Natural killer cell (primary cell): Measurements from ENCODE around the gene GPR146. TPM values are rescaled to one million over a fixed set of nuclear protein-coding genes. Genes with fewer than 3 reads are reported as not detected.
A peak's percentile ranks its signal among the peaks of the same experiment; 100 is the strongest.

Experiments
- ATAC-seq, 3 donors: fragments of 150-1000 bp in 2 of 3; fragments of 200-7000 bp in 1 of 3; cut with Tn5 transposase; 1 replicate in 1 of 3; 2 replicates in 2 of 3; pipeline ENCODE4 v1.10.0; 2021; ENCODE audit warnings: mild to moderate bottlenecking in 2 of 3, moderate library complexity in 2 of 3
- DNase-seq, 2 donors: peaks; one replicate each; pipeline versions ENCODE4 v3.0.0 to v3.0.0-alpha.2; 2013 to 2021; ENCODE audit warnings: mixed read lengths in 1 of 2
- H3K27ac ChIP-seq: one replicate; pipeline ENCODE4 v1.5.1; 2013; ENCODE audit warnings: mild to moderate bottlenecking, low read length
- H3K27me3 ChIP-seq: one replicate; pipeline ENCODE4 v1.6.1; 2013; ENCODE audit warnings: low read length; ENCODE audit not compliant: control insufficient read depth, insufficient read depth
- H3K36me3 ChIP-seq: one replicate; pipeline ENCODE4 v1.6.1; 2013; ENCODE audit warnings: low read length; ENCODE audit not compliant: control insufficient read depth, insufficient read depth
- H3K4me1 ChIP-seq: one replicate; pipeline ENCODE4 v1.6.1; 2013; ENCODE audit warnings: low read length; ENCODE audit not compliant: control insufficient read depth, insufficient read depth
- H3K4me3 ChIP-seq: one replicate; pipeline ENCODE4 v1.5.1; 2013; ENCODE audit warnings: low read length
- H3K9me3 ChIP-seq: one replicate; pipeline ENCODE4 v1.6.1; 2013; ENCODE audit warnings: low read length; ENCODE audit not compliant: control insufficient read depth, insufficient read depth
- H3K27ac Mint-ChIP-seq, 2 donors: one replicate each; pipeline ENCODE4 v1.8.0; 2022; ENCODE audit warnings: mild to moderate bottlenecking in 2 of 2, mixed read lengths in 2 of 2, moderate library complexity in 1 of 2
- H3K27me3 Mint-ChIP-seq, 2 donors: one replicate each; pipeline ENCODE4 v1.8.0; 2022; ENCODE audit warnings: low read depth in 2 of 2, mixed read lengths in 2 of 2
- H3K36me3 Mint-ChIP-seq: one replicate; pipeline ENCODE4 v1.8.0; 2022; ENCODE audit warnings: mixed read lengths
- H3K4me1 Mint-ChIP-seq, 2 donors: one replicate each; pipeline ENCODE4 v1.8.0; 2022; ENCODE audit warnings: mixed read lengths in 2 of 2
- H3K4me3 Mint-ChIP-seq: one replicate; pipeline ENCODE4 v1.8.0; 2022; ENCODE audit warnings: mild to moderate bottlenecking, moderate library complexity, mixed read lengths
- H3K9me3 Mint-ChIP-seq, 2 donors: one replicate each; pipeline ENCODE4 v1.8.0; 2022; ENCODE audit warnings: mixed read lengths in 2 of 2
- CTCF ChIP-seq: fragments of 200-600 bp; IDR thresholded peaks from one replicate; pipeline ENCODE4 v1.8.0; 2022; ENCODE audit warnings: antibody characterized with exemption
- WGBS: methylation state at CpG from one replicate; pipeline ENCODE4 v1.1.7; 2013; ENCODE audit warnings: missing lambda C conversion rate; ENCODE audit not compliant: insufficient coverage; 5-methylcytosine and 5-hydroxymethylcytosine counted together
- intact Hi-C: fragments of 100-400 bp; cut with micrococcal nuclease; formaldehyde crosslinking; loops from one replicate; pipeline ENCODE4 v1.14.2; 2022
- total RNA-seq, 4 donors: library from RNA; stranded (reverse); fragments of 120-200 nt in 1 of 4; gene quantifications; one replicate each; pipeline versions ENCODE4 v1.2.3 to v1.2.4, GENCODE V29; 2013 to 2022

GPR146 gene
- total RNA-seq, 3 donors from 2014 or later (not counting 1 experiment from before 2014, with no cell fraction given): 2.3 to 4.5 (median 2.5) TPM

DNA sequence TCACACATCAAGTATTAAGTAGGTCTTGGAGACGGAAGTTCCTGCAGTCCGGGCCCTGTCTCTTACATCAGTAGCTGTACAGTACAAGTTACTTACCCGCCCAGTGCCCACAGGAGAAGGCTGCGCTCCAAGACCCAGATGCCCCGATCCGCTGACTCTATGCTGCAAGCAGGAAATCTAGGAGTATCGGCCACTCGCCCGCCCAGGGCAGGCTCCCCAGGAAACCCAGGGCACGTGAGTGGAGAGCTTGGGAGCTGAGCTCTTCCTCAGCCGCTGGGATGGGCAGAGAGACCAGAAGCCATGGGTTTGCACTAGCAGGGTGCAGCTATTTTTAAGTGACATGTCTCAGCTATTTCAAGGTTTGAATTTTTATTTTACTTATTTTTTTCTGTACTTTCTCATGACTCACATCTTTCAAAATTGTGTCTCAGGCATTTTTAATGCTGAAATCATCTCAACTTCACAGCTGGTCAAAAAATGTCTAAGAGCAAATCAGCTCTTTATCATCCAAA, 41.6 kb downstream of the GPR146 start:
- Histone ChIP-seq H3K4me1 (peaks cover 12% of the 10 kb centered on the region), H3K27ac (no peak overlapping the region), H3K27me3 (no peaks in the 10 kb centered on the region), H3K4me3 (no peak overlapping the region), H3K9me3 (no peaks in the 10 kb centered on the region), H3K36me3 (no peaks in the 10 kb centered on the region)
- H3K9me3 Mint-ChIP-seq: no peaks in the 10 kb centered on the region
- no peak for TF ChIP-seq CTCF
- no peaks in the 10 kb centered on the region for H3K36me3 Mint-ChIP-seq
- WGBS: 93% methylated on average over 11 of the region's 11 CpGs
- no peak for DNase-seq
- intact Hi-C loops: no loop called here
- no peak overlapping the region for H3K27ac Mint-ChIP-seq
- H3K4me3 Mint-ChIP-seq: no peak overlapping the region
- no peak for ATAC-seq
- no peaks in the 10 kb centered on the region for H3K27me3 Mint-ChIP-seq
- peaks cover 8 to 12% of the 10 kb centered on the region in 2 donors for H3K4me1 Mint-ChIP-seq

GRCh38 chr7:1086588-1087464, 42.5 kb downstream of the GPR146 start:
- intact Hi-C loops: loop anchor here (1.0 kb wide), 2 partner anchors 83 to 89 kb away; no protein-coding TSS in a partner anchor
- H3K9me3 ChIP-seq: no peaks in the 10 kb centered on the region
- H3K27ac ChIP-seq: peak overlapping the region; percentile 56
- H3K36me3 ChIP-seq: no peaks in the 10 kb centered on the region
- DNase-seq (peak; percentile 72 to 80), ATAC-seq (peak; percentile 78 to 89 (median 85))
- H3K4me1 ChIP-seq: peaks cover 12% of the 10 kb centered on the region
- H3K9me3 Mint-ChIP-seq: no peaks in the 10 kb centered on the region
- H3K36me3 Mint-ChIP-seq: no peaks in the 10 kb centered on the region
- H3K4me3 ChIP-seq: peak overlapping the region; percentile 9
- TF ChIP-seq CTCF: peak; percentile 85
- H3K27me3 Mint-ChIP-seq: no peaks in the 10 kb centered on the region
- no peak overlapping the region for H3K27ac Mint-ChIP-seq
- H3K4me1 Mint-ChIP-seq: peaks cover 8 to 12% of the 10 kb centered on the region in 2 donors
- 19% methylated on average over 43 of the region's 45 CpGs for WGBS
- H3K4me3 Mint-ChIP-seq: peak overlapping the region; percentile 83
- no peaks in the 10 kb centered on the region for H3K27me3 ChIP-seq

DNA sequence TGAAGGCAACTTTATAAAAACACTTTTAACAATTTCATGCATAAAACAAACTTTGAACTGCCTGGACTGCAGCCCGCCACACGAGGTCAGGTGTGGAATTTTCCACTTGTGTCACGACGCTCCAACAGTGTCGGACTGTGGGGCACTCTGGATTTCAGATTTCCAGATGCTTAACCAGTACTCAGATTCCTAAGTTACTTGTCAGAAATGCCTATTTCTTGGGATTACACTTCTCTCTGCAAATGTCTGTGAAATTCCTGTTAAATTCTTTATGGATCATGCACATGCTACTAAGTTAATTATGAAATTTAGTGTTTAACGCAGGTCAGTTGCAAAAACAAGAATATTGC, 43.1 kb downstream of the GPR146 start:
- DNase-seq (no peak), ATAC-seq (no peak)
- Histone ChIP-seq H3K4me3 (no peak overlapping the region), H3K27me3 (no peaks in the 10 kb centered on the region), H3K27ac (no peak overlapping the region), H3K9me3 (no peaks in the 10 kb centered on the region), H3K36me3 (no peaks in the 10 kb centered on the region), H3K4me1 (peaks cover 12% of the 10 kb centered on the region)
- no peaks in the 10 kb centered on the region for H3K36me3 Mint-ChIP-seq
- no peaks in the 10 kb centered on the region for H3K27me3 Mint-ChIP-seq
- H3K4me1 Mint-ChIP-seq: peaks cover 8 to 12% of the 10 kb centered on the region in 2 donors
- TF ChIP-seq CTCF: no peak
- intact Hi-C loops: loop anchor here (1.0 kb wide), 2 partner anchors 83 to 89 kb away; no protein-coding TSS in a partner anchor
- peak overlapping the region; percentile 83 for H3K4me3 Mint-ChIP-seq
- no peak overlapping the region for H3K27ac Mint-ChIP-seq
- 77% methylated on average over 5 of the region's 6 CpGs for WGBS
- H3K9me3 Mint-ChIP-seq: no peaks in the 10 kb centered on the region
